Astrocyte (in vitro differentiated cells and primary cell): Measurements from ENCODE around the gene MPRIP.

Experiments
- EZH2 ChIP-seq: IDR thresholded peaks from 2 replicates; pipeline ENCODE4 v1.6.1; 2012; ENCODE audit warnings: mild to moderate bottlenecking, low read length, inconsistent platforms; ENCODE audit not compliant: insufficient read depth
- TF ChIP-seq, protein P1 (sequence below): IDR thresholded peaks from 2 replicates; pipeline ENCODE4 v1.5.1; 2011; ENCODE audit warnings: low read depth, mild to moderate bottlenecking, inconsistent platforms, low read length, moderate library complexity; ENCODE audit not compliant: insufficient read depth

DNA sequence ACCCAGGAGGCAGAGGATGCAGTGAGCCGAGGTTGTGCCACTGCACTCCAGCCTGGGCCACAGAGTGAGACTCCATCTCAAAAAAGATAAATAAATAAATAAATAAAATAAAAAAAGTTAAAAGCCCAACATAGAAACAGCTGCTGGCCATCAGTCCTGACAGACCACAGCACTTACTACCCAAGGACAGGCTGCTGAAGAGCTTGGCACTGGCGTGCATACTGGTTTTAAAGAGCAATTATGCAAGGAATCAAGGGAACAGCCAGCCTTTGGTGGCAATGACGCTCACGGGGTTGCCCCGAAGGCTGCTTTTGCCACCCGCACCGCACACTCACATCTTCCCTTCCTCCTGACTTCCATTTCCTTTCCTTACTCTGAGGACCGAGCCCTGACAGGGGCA lies 159.7 kb downstream of the MPRIP start:
- TF ChIP-seq, protein P1, sequence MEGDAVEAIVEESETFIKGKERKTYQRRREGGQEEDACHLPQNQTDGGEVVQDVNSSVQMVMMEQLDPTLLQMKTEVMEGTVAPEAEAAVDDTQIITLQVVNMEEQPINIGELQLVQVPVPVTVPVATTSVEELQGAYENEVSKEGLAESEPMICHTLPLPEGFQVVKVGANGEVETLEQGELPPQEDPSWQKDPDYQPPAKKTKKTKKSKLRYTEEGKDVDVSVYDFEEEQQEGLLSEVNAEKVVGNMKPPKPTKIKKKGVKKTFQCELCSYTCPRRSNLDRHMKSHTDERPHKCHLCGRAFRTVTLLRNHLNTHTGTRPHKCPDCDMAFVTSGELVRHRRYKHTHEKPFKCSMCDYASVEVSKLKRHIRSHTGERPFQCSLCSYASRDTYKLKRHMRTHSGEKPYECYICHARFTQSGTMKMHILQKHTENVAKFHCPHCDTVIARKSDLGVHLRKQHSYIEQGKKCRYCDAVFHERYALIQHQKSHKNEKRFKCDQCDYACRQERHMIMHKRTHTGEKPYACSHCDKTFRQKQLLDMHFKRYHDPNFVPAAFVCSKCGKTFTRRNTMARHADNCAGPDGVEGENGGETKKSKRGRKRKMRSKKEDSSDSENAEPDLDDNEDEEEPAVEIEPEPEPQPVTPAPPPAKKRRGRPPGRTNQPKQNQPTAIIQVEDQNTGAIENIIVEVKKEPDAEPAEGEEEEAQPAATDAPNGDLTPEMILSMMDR, result no peak
- no peak for TF ChIP-seq EZH2
